Activated gamma-delta T cell (primary cell): Measurements from ENCODE around the gene MUSK.
"Not testable (repeated sequence)": the region's sequence is repeated elsewhere in the genome, so short reads cannot be mapped to it uniquely, and the experiment has no call there.

ENCODE experiments used
- DNase-seq: peaks from one replicate; lab custom pipeline; 2025; lab: John Stamatoyannopoulos, UW

MUSK gene

GRCh38 chr9:110695846-110696245 is 27.3 kb downstream of the MUSK start:
- not testable (repeated sequence) for DNase-seq

DNA sequence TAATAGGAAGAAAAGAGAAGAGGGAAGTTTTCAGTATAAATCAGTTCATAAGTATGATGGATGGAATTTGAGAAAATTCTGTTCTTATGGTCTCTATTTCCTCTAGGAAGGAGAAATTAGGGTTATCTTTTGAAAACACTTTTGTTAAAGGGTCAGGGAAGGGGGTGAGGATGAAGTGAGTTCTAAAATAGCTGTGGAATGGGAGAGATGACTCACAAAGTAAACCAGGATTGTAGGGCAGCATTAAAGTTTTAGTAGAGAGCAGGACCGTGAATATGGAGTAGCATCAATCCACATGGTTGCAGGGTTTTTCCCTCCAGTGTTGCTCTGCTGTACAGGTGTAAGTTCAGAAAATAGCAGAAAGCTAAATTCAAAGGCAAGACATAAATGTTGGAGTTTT is 32.4 kb downstream of the MUSK start:
- no peak for DNase-seq

- DNase-seq = no peak
Measured at GRCh38 chr9:110703669-110704068, 35.1 kb downstream of the MUSK start.

- DNase-seq = no peak
Measured at GRCh38 chr9:110707419-110707818, 38.8 kb downstream of the MUSK start.

GRCh38 chr9:110710420-110710819 is 41.8 kb downstream of the MUSK start:
- DNase-seq = no peak

GRCh38 chr9:110712955-110713354 is 44.4 kb downstream of the MUSK start:
- no peak for DNase-seq

DNA sequence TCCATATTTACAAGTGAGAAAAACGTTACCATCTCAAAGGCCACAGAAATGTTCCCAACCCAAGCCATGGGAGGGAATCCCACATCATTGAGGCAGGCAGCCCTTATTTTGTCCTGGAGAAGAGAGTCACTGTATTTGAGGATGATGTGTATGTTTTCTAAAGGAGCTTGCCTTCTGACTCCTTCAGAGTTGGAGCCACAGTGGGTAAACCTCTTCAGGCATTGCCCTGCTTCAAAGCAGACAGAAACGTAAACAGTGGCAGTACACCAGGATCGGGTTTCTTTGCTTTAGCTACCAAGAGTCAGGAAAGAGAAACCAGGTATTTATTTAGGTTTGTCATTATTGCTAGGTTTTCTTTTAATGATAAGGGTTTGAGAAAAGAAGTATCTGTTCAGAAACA is 45.7 kb downstream of the MUSK start:
- no peak for DNase-seq

- no peak for DNase-seq
Measured at GRCh38 chr9:110728058-110728457, 59.5 kb downstream of the MUSK start.

GRCh38 chr9:110729641-110730040 is 61.0 kb downstream of the MUSK start:
- DNase-seq = no peak

DNA sequence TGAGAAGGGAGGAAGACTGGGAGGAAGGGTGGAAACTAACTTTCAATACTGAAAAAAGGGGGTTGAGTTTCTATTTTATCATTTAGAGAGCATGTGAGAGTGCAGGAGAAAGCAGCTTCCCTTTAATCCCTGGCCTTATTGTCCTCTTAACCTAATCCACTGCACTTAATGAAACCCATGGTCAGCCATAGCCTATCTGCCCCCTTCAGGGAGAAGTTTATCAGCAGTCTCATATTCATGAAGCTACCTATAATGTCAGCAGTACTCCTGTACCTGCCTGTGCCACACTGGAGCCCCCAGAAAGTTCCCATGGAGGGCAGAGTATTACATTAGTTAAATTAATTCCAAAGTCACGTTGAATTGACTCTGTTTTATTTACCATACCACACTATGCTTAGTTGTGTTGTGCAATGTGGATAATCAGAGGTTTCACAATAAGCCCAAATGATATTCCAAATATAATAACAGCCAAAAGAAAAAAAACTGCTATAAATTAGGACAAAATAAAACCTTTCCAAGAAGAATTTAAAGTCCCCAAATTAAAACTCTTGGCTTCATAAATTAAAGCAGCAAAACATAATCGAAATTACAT is 62.9 kb downstream of the MUSK start:
- no peak for DNase-seq

DNA sequence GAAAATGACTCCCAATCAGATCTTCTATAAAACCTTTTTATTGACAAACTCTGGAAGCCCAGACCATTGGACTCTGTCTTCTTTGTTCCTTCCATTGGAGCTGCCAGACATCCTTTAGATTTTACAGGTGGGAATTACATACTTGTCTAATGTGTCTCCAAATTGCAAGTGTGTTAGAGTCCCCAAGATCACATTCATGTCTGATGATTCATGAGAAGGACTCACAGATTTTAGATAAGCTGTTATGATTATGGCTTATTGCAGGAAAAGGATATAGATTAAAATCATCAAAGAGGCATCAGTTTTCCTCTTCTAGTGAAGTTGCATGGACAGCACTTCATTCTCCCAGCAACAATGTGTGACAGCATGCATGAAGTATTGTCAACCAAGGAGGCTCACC is 70.4 kb downstream of the MUSK start:
- DNase-seq = no peak

DNA sequence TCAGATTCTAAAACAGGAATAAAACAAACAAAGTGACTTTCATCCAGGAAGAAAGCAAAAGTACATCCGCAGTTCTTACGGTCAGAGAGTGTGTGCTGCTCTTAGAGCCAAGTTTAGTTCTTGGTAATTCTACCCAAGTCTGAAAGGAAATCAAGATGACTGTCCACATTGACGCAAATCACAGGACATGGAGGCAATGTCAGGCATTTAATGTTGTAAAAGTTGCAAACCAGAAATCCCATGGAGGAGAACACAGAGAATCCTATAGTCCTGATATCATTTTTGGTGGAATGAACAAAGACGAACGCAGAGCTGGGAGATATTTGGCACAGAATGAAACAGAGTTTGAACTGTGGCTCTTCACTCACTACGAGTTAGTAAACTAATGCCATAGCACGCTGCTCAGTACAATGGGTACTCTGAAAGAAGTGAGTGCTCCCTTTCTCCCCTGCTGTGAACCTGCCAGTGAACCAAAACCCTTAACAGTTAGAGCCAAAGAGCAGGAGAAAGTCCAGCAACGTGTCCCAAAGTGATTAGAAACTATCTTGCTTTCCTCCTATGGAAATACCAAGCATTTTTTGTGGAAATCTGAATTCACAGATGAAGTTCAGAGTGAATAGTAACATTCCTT is 74.3 kb downstream of the MUSK start:
- no peak for DNase-seq

DNA sequence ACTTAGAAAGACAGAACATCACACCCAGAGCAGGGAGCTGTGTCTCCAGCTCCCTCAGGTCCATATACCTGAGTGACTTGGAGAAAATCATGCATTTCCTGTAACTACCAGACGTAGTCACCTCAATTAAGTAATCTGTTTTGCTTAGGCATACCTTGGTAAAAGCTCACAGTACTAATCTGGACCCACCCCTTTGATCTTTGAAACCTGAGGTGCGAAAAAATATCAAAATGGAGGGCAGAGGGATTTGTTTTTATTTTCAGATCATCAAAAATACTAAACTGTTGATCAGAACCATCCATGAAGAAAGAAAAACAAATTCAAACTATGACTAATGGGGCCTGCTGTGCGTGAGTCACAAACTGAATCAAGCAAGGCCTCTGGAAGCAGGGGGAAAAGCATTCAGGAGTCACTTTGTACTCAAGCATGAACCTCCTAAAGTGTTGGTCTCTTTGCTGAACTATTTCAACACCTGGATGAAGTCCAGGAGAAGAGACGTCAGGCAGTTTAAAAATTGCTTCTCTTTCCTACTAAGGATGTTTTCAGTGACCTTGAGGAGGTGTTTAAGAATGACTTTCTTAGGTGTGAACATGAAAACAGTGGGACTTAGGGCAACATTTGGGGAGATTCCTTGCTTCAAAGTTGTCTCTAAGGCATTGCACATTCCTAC is 76.3 kb downstream of the MUSK start:
- DNase-seq = no peak

DNA sequence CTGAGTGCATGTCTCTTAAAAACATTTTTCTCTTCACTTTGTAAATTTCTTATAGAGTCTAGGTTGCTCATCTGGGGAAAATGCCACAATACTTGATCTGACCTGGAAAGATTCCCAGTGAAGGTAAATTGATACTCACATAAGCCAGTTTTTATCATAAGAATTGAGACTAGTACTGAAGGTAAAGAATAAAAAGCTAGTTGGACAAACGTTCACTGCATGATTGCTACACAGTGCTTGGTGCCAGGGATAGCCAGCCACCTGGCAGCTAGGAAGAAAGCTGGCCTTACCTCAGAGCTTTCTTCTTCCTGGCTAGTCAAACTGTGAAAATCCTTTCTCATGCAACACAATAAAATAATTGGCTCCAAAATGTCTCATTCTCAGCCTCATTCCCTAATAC is 77.1 kb downstream of the MUSK start:
- no peak for DNase-seq

DNA sequence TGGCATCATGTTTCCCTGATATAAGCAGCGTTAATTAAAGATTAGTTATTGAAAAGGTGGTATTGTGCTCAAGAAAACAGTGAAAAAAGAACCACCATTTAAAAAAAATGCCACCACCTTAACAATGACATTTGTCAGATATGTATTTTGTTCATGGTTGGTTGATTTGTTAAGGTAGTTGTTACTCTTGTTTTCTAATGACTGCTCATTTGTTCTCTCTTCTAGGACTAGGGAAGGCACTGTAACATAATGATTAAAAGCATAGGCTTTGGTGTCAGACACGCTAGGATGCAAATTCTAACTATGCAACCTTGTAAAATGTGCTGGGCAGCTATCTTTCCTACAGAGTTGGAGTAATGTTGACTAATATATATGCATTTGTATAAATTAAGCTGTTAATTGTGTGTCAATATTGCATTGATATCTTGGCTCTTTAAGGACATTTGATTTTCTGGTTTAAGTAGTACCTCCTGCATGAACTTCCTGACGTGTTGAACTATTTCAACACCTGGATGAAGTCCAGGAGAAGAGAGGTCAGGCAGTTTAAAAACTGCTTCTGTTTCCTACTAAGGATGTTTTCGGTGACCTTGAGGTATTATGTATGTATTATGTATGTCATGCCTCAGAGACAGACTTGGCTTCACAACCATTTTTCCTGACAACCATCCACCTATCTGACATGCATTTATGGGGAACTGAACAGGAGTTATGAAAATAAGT is 77.8 kb downstream of the MUSK start:
- DNase-seq = no peak

- no peak for DNase-seq
Measured at GRCh38 chr9:110748251-110748893, 79.8 kb downstream of the MUSK start.

GRCh38 chr9:110750272-110750671 is 81.7 kb downstream of the MUSK start:
- DNase-seq = no peak

DNA sequence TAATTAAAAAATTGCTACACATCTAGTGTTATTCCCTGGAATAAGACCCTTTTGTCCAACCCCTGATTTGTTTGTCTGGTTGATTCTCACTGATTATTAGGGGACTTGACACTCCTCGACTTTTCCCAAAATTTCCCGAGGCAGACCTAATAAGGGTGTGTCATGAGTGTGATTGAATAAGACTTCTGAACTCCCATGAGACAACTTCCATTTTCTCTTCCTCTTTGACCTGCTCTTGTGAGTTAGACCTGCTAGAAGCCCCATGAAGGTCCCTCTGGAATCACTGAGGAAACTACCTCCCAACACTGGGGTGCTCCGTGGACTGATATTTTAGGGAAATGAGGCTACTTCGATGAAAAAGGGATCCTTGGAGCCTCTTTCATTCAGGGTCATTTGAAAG is 83.4 kb downstream of the MUSK start:
- DNase-seq = no peak

DNA sequence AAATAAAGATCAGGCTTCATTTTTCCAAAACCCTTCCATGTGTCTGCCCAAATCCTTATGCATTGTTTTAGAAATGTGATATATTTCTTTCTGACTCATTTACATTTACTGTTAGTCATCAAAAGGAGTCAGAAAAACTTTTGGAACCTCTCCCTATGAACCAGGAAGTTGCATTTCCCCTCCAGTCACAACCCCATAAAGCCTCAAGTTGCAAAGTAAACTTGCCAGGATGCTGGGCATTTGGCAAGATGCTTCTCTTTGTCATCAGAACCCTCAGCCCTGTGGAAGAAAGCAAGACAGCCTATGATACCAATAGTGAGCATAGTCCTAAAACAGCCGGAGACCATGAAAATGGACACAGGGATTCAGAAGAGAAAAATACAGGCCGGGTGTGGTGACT is 84.2 kb downstream of the MUSK start:
- no peak for DNase-seq

GRCh38 chr9:110753731-110754231 is 85.2 kb downstream of the MUSK start:
- DNase-seq = no peak

- DNase-seq = no peak
Measured at GRCh38 chr9:110755179-110755578, 86.6 kb downstream of the MUSK start.

DNA sequence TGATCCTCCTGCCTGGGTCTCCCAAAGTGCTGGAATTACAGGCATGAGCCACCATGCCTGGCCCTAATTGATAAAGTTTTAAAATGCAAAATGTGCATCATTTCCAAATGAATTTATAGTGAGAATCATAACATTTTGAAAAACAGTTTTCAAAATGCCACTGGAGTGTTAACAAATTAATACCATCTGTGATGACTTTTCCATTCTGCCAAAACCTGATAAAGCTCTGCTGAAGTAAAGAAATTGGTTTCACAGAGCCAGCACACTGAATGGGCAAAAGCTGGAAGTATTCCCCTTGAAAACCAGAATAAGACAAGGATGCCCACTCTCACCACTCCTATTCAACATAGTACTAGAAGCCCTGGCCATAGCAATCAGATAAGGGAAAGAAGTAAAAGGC is 89.6 kb downstream of the MUSK start:
- DNase-seq = no peak
